CD4-positive, alpha-beta T cell (primary cell): ENCODE results near the gene TLK1. TPM values are rescaled to one million over a fixed set of nuclear protein-coding genes. Genes with fewer than 3 reads are reported as not detected.
A peak's percentile ranks its signal among the peaks of the same experiment; 100 is the strongest.

Source experiments
- ATAC-seq: fragments of 200-7000 bp; cut with Tn5 transposase; one replicate; pipeline ENCODE4 v1.10.0; 2022; ENCODE audit warnings: mild to moderate bottlenecking; ENCODE audit not compliant: poor library complexity
- CTCF ChIA-PET: fragments of 350-600 bp; sonication (Branson Sonifier 250); formaldehyde crosslinking; loops from one replicate; lab custom pipeline; 2021; ENCODE audit warnings: antibody characterized with exemption, inconsistent platforms; lab: Charles Lee
- POLR2A ChIA-PET: fragments of 350-600 bp; sonication (Branson Sonifier 250); formaldehyde crosslinking; loops from one replicate; lab custom pipeline; 2021; ENCODE audit warnings: antibody characterized with exemption, inconsistent platforms; lab: Charles Lee
- DNase-seq, 14 experiments: peaks; one replicate each; pipeline ENCODE4 v3.0.0-alpha.2; 2013 to 2020; ENCODE audit warnings: mixed read lengths in 2 of 14
- H3K27ac ChIP-seq, 2 donors: one replicate each; pipeline versions ENCODE4 v1.5.1 to v1.7.0; 2013; ENCODE audit warnings: low read length in 2 of 2, low read depth in 1 of 2, mild to moderate bottlenecking in 1 of 2
- H3K27me3 ChIP-seq, 2 experiments: 1 replicate in 1 of 2; 2 replicates in 1 of 2; pipeline versions ENCODE4 v1.6.1 to v1.7.0; 2013; ENCODE audit warnings: low read length in 2 of 2, control low read depth in 1 of 2, mild to moderate bottlenecking in 1 of 2, moderate library complexity in 1 of 2; ENCODE audit not compliant: insufficient read depth in 2 of 2, control insufficient read depth in 1 of 2
- H3K36me3 ChIP-seq: one replicate; pipeline ENCODE4 v1.6.1; 2013; ENCODE audit warnings: low read length, control low read depth; ENCODE audit not compliant: insufficient read depth
- H3K4me1 ChIP-seq: one replicate; pipeline ENCODE4 v1.6.1; 2013; ENCODE audit warnings: low read length, control low read depth; ENCODE audit not compliant: insufficient read depth
- H3K4me3 ChIP-seq: one replicate; pipeline ENCODE4 v1.5.1; 2013; ENCODE audit warnings: mild to moderate bottlenecking, low read length, moderate library complexity
- H3K9me3 ChIP-seq, 2 experiments: 1 replicate in 1 of 2; 2 replicates in 1 of 2; pipeline versions ENCODE4 v1.6.1 to v1.7.0; 2013; ENCODE audit warnings: low read length in 2 of 2, mild to moderate bottlenecking in 2 of 2, control low read depth in 1 of 2, moderate library complexity in 1 of 2; ENCODE audit not compliant: control insufficient read depth in 1 of 2, insufficient read depth in 1 of 2
- H3K27ac Mint-ChIP-seq: one replicate; pipeline ENCODE4 v1.8.0; 2020; ENCODE audit warnings: mixed read lengths
- H3K27me3 Mint-ChIP-seq: one replicate; pipeline ENCODE4 v1.8.0; 2021; ENCODE audit warnings: mixed read lengths
- H3K36me3 Mint-ChIP-seq: one replicate; pipeline ENCODE4 v1.8.0; 2021; ENCODE audit warnings: low read depth, mixed read lengths
- H3K4me1 Mint-ChIP-seq: one replicate; pipeline ENCODE4 v1.8.0; 2021; ENCODE audit warnings: low read depth, mixed read lengths
- H3K4me3 Mint-ChIP-seq: one replicate; pipeline ENCODE4 v1.8.0; 2020; ENCODE audit warnings: mild to moderate bottlenecking, mixed read lengths
- H3K9me3 Mint-ChIP-seq: one replicate; pipeline ENCODE4 v1.8.0; 2020; ENCODE audit warnings: mixed read lengths
- intact Hi-C, 2 experiments: fragments of 100-400 bp; cut with DNase I in 1 of 2; cut with micrococcal nuclease in 1 of 2; formaldehyde crosslinking; loops; one replicate each; pipeline versions ENCODE4 v1.15.1 to v1.9.0; 2023 to 2025; cut with DNase I, micrococcal nuclease
- total RNA-seq, 174 experiments: library from RNA in 2 of 174; stranded (reverse) in 2 of 174; gene quantifications; one replicate each; pipeline ENCODE4 v1.2.3 and lab custom pipeline; 2021 to 2026
- TF ChIP-seq, protein P1 (sequence below): fragments of 200-600 bp; IDR thresholded peaks from one replicate; pipeline ENCODE4 v1.8.0; 2022; ENCODE audit warnings: antibody characterized with exemption, mild to moderate bottlenecking

Gene TLK1
- total RNA-seq, 2 experiments from 2014 or later: 135 to 138 TPM

- ATAC-seq: no peak
- no peak for DNase-seq
- Histone ChIP-seq H3K27me3 (no peaks in the 10 kb centered on the region), H3K27ac (no peak overlapping the region), H3K4me1 (no peaks in the 10 kb centered on the region), H3K9me3 (no peaks in the 10 kb centered on the region), H3K36me3 (peaks cover 50% of the 10 kb centered on the region), H3K4me3 (no peak overlapping the region)
- TF ChIP-seq, protein P1, sequence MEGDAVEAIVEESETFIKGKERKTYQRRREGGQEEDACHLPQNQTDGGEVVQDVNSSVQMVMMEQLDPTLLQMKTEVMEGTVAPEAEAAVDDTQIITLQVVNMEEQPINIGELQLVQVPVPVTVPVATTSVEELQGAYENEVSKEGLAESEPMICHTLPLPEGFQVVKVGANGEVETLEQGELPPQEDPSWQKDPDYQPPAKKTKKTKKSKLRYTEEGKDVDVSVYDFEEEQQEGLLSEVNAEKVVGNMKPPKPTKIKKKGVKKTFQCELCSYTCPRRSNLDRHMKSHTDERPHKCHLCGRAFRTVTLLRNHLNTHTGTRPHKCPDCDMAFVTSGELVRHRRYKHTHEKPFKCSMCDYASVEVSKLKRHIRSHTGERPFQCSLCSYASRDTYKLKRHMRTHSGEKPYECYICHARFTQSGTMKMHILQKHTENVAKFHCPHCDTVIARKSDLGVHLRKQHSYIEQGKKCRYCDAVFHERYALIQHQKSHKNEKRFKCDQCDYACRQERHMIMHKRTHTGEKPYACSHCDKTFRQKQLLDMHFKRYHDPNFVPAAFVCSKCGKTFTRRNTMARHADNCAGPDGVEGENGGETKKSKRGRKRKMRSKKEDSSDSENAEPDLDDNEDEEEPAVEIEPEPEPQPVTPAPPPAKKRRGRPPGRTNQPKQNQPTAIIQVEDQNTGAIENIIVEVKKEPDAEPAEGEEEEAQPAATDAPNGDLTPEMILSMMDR: no peak
- intact Hi-C loops: no loop called here
- Mint-ChIP-seq H3K9me3 (no peaks in the 10 kb centered on the region), H3K4me1 (peaks cover 7% of the 10 kb centered on the region), H3K27me3 (no peaks in the 10 kb centered on the region), H3K36me3 (peaks cover 85% of the 10 kb centered on the region), H3K27ac (no peak overlapping the region), H3K4me3 (no peak overlapping the region)
- ChIA-PET CTCF (no interaction called here), POLR2A (interaction anchor here (1.1 kb wide), 1 partner anchor 82 kb away, joined by 3 read pairs; no protein-coding TSS in a partner anchor)
Observed at GRCh38 chr2:171004363-171004762, 156.3 kb downstream of the TLK1 start.

DNA sequence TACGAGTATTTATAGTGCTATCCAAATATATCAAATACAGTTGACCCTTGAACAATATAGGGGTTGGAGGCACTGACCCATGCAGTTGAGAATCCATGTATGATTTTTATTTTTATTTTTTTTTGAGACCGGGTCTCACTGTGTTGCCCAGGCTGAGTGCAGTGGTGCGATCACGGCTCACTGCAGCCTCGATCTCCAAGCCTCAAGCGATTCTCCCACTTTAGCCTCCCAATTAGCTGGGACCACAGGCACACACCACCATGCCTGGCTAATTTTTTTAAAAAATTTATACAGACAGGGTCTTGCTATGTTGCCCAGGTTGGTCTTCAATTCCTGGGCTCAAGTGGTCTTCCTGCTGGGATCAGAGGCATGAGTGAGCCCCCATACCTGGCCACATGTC lies 161.0 kb downstream of the TLK1 start:
- ATAC-seq (no peak), DNase-seq (no peak)
- no peak overlapping the region for H3K4me3 ChIP-seq
- H3K4me1 ChIP-seq: no peaks in the 10 kb centered on the region
- peaks cover 43% of the 10 kb centered on the region for H3K36me3 ChIP-seq
- POLR2A ChIA-PET: interaction anchor here (0.5 kb wide), 1 partner anchor 1355 kb away, joined by 4 read pairs; no protein-coding TSS in a partner anchor
- no peaks in the 10 kb centered on the region for H3K9me3 ChIP-seq
- Mint-ChIP-seq H3K27me3 (no peaks in the 10 kb centered on the region), H3K4me3 (no peak overlapping the region), H3K27ac (no peak overlapping the region), H3K4me1 (no peaks in the 10 kb centered on the region), H3K9me3 (no peaks in the 10 kb centered on the region), H3K36me3 (peaks cover 82% of the 10 kb centered on the region)
- no peak overlapping the region for H3K27ac ChIP-seq
- no peaks in the 10 kb centered on the region for H3K27me3 ChIP-seq
- CTCF ChIA-PET: no interaction called here
- intact Hi-C loops: no loop called here
- TF ChIP-seq, protein P1: no peak

GRCh38 chr2:170997893-170998597 lies 162.6 kb downstream of the TLK1 start:
- Histone ChIP-seq H3K4me3 (no peak overlapping the region), H3K36me3 (peaks cover 42% of the 10 kb centered on the region), H3K4me1 (no peaks in the 10 kb centered on the region), H3K27me3 (no peaks in the 10 kb centered on the region), H3K9me3 (no peaks in the 10 kb centered on the region), H3K27ac (no peak overlapping the region)
- no peak for ATAC-seq
- Mint-ChIP-seq H3K4me3 (no peak overlapping the region), H3K4me1 (no peaks in the 10 kb centered on the region), H3K27me3 (no peaks in the 10 kb centered on the region), H3K27ac (peak overlapping the region; percentile 51), H3K9me3 (no peaks in the 10 kb centered on the region), H3K36me3 (peaks cover 82% of the 10 kb centered on the region)
- ChIA-PET POLR2A (no interaction called here), CTCF (no interaction called here)
- DNase-seq: no peak
- intact Hi-C loops: no loop called here
- TF ChIP-seq, protein P1: no peak
